HG02678 (cell line): ENCODE data around the gene TMEM135.
A peak's percentile ranks its signal among the peaks of the same experiment; 100 is the strongest.

Source experiments
- ATAC-seq: cut with Tn5 transposase; IDR thresholded peaks from one replicate; pipeline ENCODE4 v1.9.1; 2021; ENCODE audit warnings: mild to moderate bottlenecking, moderate library complexity; ENCODE audit not compliant: unreplicated experiment

Gene TMEM135

DNA sequence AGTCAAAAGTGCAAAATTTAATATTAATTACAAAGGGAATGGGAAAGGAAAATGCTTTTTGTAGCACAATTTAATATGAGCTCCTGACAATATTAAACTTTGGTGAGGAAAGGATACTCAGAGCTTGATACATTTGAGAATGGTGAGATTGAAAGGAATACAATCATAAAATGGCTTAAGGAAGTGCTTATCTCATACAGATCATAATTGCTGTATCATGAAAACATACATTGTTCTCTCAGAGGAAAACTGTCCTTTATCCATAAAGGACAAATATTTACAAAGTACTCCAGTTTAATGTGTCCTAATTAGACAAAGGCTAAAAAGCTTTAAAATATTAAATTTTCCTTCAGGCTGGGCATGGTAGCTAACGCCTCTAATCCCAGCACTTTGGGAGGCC, 260.4 kb downstream of the TMEM135 start:
- no peak for ATAC-seq

GRCh38 chr11:87299041-87299481, 261.3 kb downstream of the TMEM135 start:
- no peak for ATAC-seq

DNA sequence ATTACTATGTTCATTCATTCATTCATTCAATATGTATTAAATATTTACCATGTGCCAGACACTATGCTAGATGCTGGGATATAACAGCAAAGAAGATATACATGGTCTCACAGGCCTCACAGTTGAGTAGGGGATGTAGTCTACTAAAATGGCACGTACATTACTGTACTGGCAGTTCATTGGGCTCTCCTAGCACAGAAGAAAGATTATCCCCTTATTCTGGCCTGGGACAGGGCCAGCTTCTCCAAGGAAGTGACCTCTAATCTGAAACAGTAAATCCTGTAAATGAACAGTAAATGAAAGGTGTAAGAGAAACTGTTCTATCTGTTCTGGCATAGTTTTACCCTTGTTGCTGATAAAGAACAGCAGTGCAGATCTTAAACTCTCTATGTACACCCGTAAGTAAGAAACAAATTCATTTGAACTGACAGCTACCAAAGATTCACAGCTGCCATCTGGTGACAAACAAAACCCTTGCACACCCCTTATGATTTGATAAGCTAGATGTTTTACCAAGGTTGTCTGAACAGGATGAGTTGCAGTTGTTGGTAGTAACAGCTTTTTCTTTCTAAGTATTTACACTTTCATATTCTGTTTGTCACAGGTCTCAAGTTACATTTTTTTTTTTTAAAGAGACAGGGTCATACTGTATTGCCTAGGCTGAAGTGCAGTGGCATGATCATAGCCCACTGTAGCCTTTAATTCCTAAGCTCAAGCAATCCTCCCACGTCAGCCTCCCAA, 263.1 kb downstream of the TMEM135 start:
- peak; percentile 62 for ATAC-seq

DNA sequence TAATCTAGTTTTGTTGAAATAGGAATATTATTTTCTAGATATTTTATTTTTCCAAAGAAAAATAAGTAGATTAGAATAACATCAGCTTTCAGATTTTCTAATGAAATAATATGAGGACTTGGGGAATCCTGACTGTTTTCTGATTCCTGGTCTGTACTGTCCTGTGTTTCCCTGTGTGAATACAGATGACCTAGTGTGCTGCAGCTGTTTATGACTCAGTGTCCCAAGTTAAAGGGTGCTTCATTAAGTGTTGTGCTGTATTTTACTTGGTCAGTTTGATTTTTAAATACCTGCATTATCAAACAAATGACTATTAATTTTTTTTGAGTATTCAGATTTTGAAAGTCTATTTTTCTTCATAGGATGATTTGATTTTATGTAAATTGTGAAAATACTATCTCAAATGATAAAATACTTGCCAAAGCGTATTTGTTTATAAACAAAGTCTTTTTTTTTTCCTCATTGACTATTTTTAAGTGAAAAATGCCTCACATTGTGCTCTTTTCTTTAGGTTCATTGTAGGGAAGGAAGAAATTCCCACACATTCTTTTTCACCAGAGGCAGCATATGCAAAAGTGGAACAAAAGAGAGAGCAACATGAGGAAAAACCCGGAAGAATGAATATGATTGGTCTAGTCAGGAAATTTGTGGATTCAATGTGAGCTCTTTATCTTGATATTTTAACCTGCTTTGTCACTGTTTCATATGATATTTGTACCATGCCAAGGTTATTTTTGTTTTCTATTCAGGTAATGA, 264.2 kb downstream of the TMEM135 start:
- ATAC-seq, result no peak

DNA sequence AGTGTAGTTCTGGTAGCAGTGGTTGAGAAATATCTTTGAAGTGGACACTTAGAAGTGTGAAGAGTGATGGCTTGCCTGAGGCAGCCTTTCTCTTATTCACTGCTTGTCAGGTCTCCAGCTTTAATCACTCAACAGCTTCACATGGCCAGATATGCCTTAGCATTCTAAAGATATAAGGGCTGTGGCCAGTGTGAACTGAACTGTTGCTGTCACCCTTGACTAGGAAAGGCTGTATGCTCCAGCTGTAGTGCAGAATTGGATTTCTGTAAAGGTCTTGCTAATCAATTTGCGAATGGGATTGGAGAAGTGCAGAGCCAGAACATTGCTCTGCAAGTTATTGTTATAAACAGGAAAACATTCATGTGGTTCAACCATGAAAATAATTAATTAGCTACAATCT, 266.7 kb downstream of the TMEM135 start:
- no peak for ATAC-seq

GRCh38 chr11:87306262-87306851, 268.6 kb downstream of the TMEM135 start:
- ATAC-seq, result no peak

DNA sequence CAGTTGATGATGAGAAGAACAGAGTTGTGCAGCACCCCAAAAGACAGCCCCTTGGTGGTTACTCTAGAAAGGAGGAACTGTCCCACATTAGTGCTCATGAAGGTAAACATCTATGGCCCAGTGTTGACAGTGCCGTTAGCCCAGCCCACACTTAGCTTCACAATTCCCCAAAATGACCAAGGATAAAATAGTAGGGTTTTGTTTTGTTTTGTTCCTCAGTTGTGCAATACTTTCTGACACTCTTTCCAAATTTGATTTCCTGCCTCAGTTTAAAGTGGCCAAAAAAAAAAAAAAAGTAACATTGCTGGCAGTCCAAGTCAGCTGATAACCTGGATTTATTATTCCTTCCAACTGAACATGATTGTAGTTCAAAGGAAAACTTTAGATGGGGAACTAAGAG, 269.4 kb downstream of the TMEM135 start:
- ATAC-seq, result no peak

DNA sequence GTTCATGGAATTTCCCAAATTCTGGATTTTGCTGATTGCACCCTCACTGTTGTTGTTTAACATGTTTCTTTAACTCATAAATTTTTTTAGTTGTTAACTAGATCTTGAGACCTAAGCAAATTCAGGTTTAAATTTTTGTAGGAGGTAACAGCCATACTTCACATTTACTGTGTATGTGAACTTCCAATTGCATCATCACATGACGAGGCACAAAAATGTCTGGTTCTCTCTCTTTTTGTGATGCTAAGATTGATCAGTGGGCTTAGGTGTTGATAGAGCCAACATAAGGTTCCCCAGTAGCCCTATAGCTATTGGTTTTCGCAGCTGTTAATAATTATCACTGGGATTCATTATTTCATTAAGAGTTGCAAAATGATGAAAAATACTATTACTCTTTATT, 277.5 kb downstream of the TMEM135 start:
- ATAC-seq, result no peak

DNA sequence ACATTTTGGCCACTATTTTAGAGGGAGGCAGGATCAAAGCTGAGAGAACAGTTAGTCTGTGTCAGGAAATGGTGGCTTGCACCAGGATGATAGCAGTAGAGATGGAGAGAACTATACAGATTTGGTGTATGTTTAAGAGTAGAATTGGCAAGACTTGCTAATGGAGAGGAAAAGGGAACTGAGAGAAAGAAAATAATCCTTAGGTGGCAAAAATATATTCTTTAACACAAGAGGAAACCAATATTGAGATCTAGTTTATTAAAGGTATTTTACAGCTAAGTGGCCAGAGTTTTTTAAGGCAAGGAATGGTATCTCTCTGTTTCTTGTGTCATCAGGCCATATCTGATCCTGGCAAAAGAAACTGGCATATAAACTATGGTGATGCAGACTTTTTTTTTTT, 278.8 kb downstream of the TMEM135 start:
- no peak for ATAC-seq

GRCh38 chr11:87317441-87317840, 279.7 kb downstream of the TMEM135 start:
- ATAC-seq, result no peak

DNA sequence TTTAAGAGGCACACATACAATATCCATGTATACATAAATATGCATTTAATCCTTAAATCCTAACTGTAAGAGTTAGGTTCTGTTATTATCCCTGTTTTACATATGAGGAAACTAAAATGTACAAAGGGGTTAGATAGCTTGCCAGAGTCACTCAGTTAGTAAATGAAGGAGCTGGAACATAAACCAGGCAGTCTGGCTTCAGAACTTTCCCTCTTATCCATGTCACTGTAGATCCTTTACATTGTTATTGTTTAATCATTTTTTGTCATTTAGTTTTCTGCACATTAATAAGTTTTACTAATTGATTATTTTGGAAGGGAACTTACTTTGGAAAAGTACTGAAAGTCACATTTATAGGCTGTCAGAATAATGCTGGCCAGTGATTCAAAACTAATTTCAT, 282.4 kb downstream of the TMEM135 start:
- ATAC-seq, result no peak

- no peak for ATAC-seq
These were observed 284.8 kb downstream of the TMEM135 start for GRCh38 chr11:87322568-87322967.

DNA sequence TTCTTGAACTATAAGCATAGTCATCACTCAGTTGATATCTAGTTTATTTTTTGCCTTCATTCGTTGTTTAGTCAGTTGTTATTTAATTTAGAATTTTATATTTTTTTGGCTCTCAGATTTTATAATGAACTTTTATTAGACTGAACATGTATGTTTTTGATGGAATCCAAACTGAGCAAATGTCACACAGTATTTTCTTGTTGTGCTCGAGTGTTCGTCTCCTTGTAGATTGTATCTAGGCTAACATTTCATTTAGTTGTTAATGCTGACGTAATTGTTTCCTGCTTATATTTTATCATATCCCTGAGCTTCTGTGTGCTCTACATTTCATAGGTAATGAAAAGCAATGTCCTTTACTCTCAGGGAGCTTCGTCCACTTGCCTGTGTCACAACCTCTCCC, 286.2 kb downstream of the TMEM135 start:
- no peak for ATAC-seq

- ATAC-seq, result no peak
These were observed 287.2 kb downstream of the TMEM135 start for GRCh38 chr11:87324817-87325489.

GRCh38 chr11:87325490-87325872, 287.7 kb downstream of the TMEM135 start:
- ATAC-seq, result no peak

GRCh38 chr11:87326594-87326993, 288.9 kb downstream of the TMEM135 start:
- no peak for ATAC-seq

DNA sequence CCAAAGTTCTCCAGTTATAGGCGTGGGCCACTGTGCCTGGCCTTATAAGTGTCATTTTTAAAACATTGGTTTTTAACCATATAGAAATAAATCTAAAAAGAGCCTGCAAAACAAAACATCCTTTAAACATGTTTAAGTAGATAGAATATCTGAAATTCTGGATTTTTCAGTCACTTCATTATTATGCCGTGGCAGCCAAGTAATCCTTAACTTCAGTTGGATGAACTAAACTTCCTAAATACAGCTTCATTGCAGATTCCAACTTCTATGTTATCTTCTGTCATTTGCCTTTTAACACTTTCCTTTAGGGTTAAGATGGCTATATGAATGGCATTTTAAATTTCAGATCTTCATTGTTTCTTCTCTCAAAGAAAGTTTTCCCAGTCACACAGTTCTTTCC, 291.4 kb downstream of the TMEM135 start:
- no peak for ATAC-seq

DNA sequence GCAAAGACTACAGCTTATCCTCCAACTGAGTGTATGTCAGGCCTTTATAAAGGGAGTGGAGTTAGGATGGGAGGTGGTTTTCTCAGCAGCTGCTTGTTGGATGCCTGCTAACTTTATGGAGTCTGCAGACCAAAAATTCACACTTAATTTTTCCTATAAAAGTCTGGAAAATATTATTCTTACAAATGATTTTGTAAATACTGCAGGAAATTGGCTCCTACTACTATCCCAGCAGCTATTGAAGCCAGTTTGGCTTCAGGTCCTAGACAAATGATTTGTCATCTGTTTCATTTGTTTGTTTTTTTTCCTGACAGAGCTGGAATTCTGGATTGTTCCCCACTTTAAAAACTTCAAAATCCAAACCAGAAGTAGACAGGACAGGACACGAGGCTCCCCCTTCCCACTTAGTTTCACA, 292.5 kb downstream of the TMEM135 start:
- ATAC-seq, result no peak

- ATAC-seq, result no peak
These were observed 293.5 kb downstream of the TMEM135 start for GRCh38 chr11:87331273-87331672.

DNA sequence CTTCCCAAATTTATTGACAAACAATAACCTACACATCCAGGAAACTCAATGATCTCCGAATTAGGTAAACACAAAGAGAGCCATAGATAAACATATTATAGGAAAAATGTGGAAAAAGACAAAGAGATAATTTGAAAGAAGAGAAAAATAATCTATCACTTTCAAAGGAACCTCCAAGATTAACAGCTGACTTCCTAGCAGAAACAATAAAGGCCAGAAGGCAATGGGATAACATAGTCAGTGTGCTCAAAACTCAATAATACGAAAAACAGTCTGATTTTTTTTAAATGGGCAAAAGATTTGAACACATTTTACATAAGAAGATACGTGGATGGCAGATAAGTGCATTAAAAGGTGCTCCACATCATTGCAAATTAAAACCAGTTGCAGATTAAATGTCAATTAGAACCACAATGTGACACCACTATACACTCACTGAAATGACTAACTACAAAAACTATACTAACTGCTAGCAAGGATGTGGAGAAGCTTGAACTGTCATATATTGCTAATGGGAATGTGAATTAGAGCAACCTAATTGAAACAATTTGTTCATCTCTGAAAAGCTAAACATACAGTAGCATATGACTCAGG, 300.4 kb downstream of the TMEM135 start:
- ATAC-seq, result no peak

- ATAC-seq, result no peak
These were observed 301.7 kb downstream of the TMEM135 start for GRCh38 chr11:87339416-87339815.
